ENCODE data around the gene OCLN. TPM values are rescaled to one million over a fixed set of nuclear protein-coding genes. Genes with fewer than 3 reads are reported as not detected.

OCLN gene
- total RNA-seq, 1 donor from 2014 or later, result 6.7 TPM

GRCh38 chr5:69498384-69498783 lies 5.8 kb downstream of the OCLN start:
- H3K4me3 Mint-ChIP-seq, result no peak overlapping the region
- H3K4me1 Mint-ChIP-seq, result peaks cover 9% of the 10 kb centered on the region
- peaks cover 30% of the 10 kb centered on the region for H3K27me3 Mint-ChIP-seq (ENCODE audit: low read depth)
- no peak for DNase-seq (ENCODE audit: low read depth, low spot score)
- H3K36me3 Mint-ChIP-seq (ENCODE audit: low read depth), result no peaks in the 10 kb centered on the region
- H3K9me3 Mint-ChIP-seq, result no peaks in the 10 kb centered on the region
- H3K27ac Mint-ChIP-seq (ENCODE audit: unreplicated experiment), result no peak overlapping the region
- no peak for TF ChIP-seq CTCF (conservative IDR thresholded peaks at IDR 0.05)

GRCh38 chr5:69502367-69502766 lies 9.8 kb downstream of the OCLN start:
- DNase-seq (ENCODE audit: low read depth, low spot score), result no peak
- Mint-ChIP-seq H3K4me3 (no peak overlapping the region), H3K4me1 (peaks cover 4% of the 10 kb centered on the region), H3K27ac (ENCODE audit: unreplicated experiment) (no peak overlapping the region), H3K36me3 (ENCODE audit: low read depth) (no peaks in the 10 kb centered on the region), H3K27me3 (ENCODE audit: low read depth) (peaks cover 4% of the 10 kb centered on the region), H3K9me3 (no peaks in the 10 kb centered on the region)
- no peak for TF ChIP-seq CTCF (conservative IDR thresholded peaks at IDR 0.05)

GRCh38 chr5:69502767-69503488 lies 10.3 kb downstream of the OCLN start:
- Mint-ChIP-seq H3K27me3 (ENCODE audit: low read depth) (peaks cover 4% of the 10 kb centered on the region), H3K4me1 (peaks cover 4% of the 10 kb centered on the region), H3K4me3 (no peak overlapping the region), H3K27ac (ENCODE audit: unreplicated experiment) (no peak overlapping the region), H3K9me3 (no peaks in the 10 kb centered on the region), H3K36me3 (ENCODE audit: low read depth) (no peaks in the 10 kb centered on the region)
- TF ChIP-seq CTCF (conservative IDR thresholded peaks at IDR 0.05), result no peak
- no peak for DNase-seq (ENCODE audit: low read depth, low spot score)

- H3K27me3 Mint-ChIP-seq (ENCODE audit: low read depth), result peaks cover 4% of the 10 kb centered on the region
- DNase-seq (ENCODE audit: low read depth, low spot score), result no peak
- H3K9me3 Mint-ChIP-seq, result no peaks in the 10 kb centered on the region
- no peaks in the 10 kb centered on the region for H3K36me3 Mint-ChIP-seq (ENCODE audit: low read depth)
- H3K4me1 Mint-ChIP-seq, result peaks cover 4% of the 10 kb centered on the region
- TF ChIP-seq CTCF (conservative IDR thresholded peaks at IDR 0.05), result no peak
- H3K27ac Mint-ChIP-seq (ENCODE audit: unreplicated experiment), result no peak overlapping the region
- H3K4me3 Mint-ChIP-seq, result no peak overlapping the region
Observed at GRCh38 chr5:69504036-69504435, 11.4 kb downstream of the OCLN start.

- TF ChIP-seq CTCF (conservative IDR thresholded peaks at IDR 0.05), result no peak
- no peaks in the 10 kb centered on the region for H3K36me3 Mint-ChIP-seq (ENCODE audit: low read depth)
- peaks cover 4% of the 10 kb centered on the region for H3K4me1 Mint-ChIP-seq
- no peak overlapping the region for H3K4me3 Mint-ChIP-seq
- H3K27ac Mint-ChIP-seq (ENCODE audit: unreplicated experiment), result no peak overlapping the region
- DNase-seq (ENCODE audit: low read depth, low spot score), result no peak
- no peaks in the 10 kb centered on the region for H3K9me3 Mint-ChIP-seq
- peaks cover 4% of the 10 kb centered on the region for H3K27me3 Mint-ChIP-seq (ENCODE audit: low read depth)
Observed at GRCh38 chr5:69505306-69505705, 12.7 kb downstream of the OCLN start.

Data from neural crest cell (in vitro differentiated cells).